Sigmoid colon (tissue), 4 donors: ENCODE results near the gene C1orf141.

Source experiments
- CTCF ChIP-seq, 4 experiments: fragments of 450-650 bp in 3 of 4; fragments of 200-600 bp in 1 of 4; IDR thresholded peaks; one replicate each; pipeline ENCODE4 v1.5.1; 2016 to 2019; ENCODE audit warnings: antibody characterized with exemption in 4 of 4, mild to moderate bottlenecking in 3 of 4, moderate library complexity in 2 of 4
- POLR2A ChIP-seq, 2 donors: fragments of 450-650 bp; IDR thresholded peaks; one replicate each; pipeline ENCODE4 v1.6.1; 2016; ENCODE audit warnings: antibody characterized with exemption in 2 of 2, mild to moderate bottlenecking in 2 of 2, moderate library complexity in 2 of 2
- POLR2AphosphoS5 ChIP-seq, 4 donors: sonication (generic); formaldehyde crosslinking; IDR thresholded peaks; one replicate each; pipeline ENCODE4 v1.6.1; 2017; ENCODE audit warnings: antibody characterized with exemption in 4 of 4

- TF ChIP-seq CTCF (IDR thresholded peaks at IDR 0.05), result no peak
- TF ChIP-seq POLR2AphosphoS5 (IDR thresholded peaks at IDR 0.05), result no peak
- TF ChIP-seq POLR2A (IDR thresholded peaks at IDR 0.05), result no peak
Measured at GRCh38 chr1:67175530-67176087, 40.8 kb upstream of the C1orf141 start.
